ENCODE data around the gene ICA1.

ICA1 gene

DNA sequence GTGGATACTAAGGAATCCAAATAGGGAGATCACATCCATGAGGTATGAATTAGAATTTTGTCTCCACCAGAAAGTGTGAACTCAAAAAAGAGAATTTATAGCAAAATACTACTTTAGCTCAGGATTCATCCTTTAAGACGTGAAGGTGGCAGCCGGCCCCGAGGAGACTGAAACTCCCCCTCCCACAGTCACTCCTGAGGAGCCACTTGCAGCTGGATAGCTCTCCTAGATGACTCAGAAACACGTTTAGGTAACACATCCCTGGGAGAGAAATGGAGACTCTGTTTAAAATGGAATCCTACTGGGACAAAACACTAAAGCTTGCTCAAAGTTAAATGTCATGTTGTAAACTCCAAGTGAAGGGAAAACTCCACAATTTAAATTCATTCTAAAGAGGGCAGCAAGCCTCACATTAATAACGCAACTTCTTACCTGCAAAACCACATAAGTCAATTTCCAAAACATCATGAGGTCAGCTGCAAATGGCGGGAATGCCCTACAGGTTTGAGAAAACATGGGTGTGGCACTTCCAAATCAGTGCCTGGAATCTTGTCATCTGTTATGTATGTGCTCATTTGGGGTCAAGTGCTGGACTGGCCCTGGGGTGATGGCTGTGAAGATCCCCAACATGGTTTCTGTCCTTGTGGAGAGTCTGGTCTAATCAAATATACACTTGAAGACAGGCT, 46.2 kb downstream of the ICA1 start (continued):
- TF ChIP-seq, protein P1, sequence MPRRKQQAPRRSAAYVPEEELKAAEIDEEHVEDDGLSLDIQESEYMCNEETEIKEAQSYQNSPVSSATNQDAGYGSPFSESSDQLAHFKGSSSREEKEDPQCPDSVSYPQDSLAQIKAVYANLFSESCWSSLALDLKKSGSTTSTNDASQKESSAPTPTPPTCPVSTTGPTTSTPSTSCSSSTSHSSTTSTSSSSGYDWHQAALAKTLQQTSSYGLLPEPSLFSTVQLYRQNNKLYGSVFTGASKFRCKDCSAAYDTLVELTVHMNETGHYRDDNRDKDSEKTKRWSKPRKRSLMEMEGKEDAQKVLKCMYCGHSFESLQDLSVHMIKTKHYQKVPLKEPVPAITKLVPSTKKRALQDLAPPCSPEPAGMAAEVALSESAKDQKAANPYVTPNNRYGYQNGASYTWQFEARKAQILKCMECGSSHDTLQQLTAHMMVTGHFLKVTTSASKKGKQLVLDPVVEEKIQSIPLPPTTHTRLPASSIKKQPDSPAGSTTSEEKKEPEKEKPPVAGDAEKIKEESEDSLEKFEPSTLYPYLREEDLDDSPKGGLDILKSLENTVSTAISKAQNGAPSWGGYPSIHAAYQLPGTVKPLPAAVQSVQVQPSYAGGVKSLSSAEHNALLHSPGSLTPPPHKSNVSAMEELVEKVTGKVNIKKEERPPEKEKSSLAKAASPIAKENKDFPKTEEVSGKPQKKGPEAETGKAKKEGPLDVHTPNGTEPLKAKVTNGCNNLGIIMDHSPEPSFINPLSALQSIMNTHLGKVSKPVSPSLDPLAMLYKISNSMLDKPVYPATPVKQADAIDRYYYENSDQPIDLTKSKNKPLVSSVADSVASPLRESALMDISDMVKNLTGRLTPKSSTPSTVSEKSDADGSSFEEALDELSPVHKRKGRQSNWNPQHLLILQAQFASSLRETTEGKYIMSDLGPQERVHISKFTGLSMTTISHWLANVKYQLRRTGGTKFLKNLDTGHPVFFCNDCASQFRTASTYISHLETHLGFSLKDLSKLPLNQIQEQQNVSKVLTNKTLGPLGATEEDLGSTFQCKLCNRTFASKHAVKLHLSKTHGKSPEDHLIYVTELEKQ (tag by site-specific recombination; IDR thresholded peaks at IDR 0.05; ENCODE audit: borderline replicate concordance), result no peak
- TF ChIP-seq ZNF660 (tag by site-specific recombination; IDR thresholded peaks at IDR 0.05), result no peak

DNA sequence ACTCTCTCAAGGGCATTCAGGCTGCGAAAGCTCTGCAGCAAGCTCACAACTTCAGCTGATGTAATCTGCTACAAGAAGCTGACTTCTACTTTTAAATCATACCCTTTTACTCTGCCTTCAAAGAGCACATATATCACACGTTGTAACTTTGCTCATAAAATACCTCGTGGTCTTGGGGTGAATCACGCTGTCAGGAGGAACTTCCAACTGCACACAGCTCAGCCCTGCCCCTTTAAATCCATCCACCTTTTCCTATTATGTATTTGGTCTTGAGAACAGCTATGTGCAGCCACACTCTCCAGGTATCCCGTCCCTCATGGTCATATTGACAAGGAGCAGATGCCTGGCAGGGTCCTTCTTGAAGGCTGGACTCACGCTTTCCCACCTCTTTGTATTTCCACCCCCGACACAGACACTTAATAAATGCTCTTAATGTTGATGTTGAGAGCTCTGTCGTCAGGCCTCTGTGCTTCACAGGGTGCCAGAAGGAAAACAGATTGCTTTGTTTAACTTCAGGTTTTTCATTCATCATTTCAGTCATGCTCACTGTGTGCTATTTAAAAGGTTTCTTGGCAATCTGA, 47.6 kb downstream of the ICA1 start:
- TF ChIP-seq ZFP69B (tag by site-specific recombination; IDR thresholded peaks at IDR 0.05) (0 out of 2 replicates have a peak, but pooled peaks have one; percentile 56), OSR2 (tag by site-specific recombination; IDR thresholded peaks at IDR 0.05) (peak; percentile 55), ZIC2 (tag by site-specific recombination; IDR thresholded peaks at IDR 0.05) (peak; percentile 26), ZBTB48 (tag by site-specific recombination; IDR thresholded peaks at IDR 0.05) (no peak), SP7 (tag by site-specific recombination; IDR thresholded peaks at IDR 0.05) (peak; percentile 50), ZEB2 (tag by site-specific recombination; IDR thresholded peaks at IDR 0.05) (0 out of 2 replicates have a peak, but pooled peaks have one; percentile 7), KLF10 (tag by site-specific recombination; IDR thresholded peaks at IDR 0.05) (no peak), EGR2 (tag by site-specific recombination; IDR thresholded peaks at IDR 0.05; ENCODE audit: low read depth) (no peak), SP2 (tag by site-specific recombination; IDR thresholded peaks at IDR 0.05) (no peak), TRIM28 (IDR thresholded peaks at IDR 0.05; ENCODE audit: borderline replicate concordance, low read length) (0 out of 2 replicates have a peak, but pooled peaks have one; percentile 16), MZF1 (tag by site-specific recombination; IDR thresholded peaks at IDR 0.05; ENCODE audit: borderline replicate concordance) (no peak), ZNF354C (tag by site-specific recombination; IDR thresholded peaks at IDR 0.05; ENCODE audit: borderline replicate concordance, low read depth) (no peak)
- TF ChIP-seq, protein P2, sequence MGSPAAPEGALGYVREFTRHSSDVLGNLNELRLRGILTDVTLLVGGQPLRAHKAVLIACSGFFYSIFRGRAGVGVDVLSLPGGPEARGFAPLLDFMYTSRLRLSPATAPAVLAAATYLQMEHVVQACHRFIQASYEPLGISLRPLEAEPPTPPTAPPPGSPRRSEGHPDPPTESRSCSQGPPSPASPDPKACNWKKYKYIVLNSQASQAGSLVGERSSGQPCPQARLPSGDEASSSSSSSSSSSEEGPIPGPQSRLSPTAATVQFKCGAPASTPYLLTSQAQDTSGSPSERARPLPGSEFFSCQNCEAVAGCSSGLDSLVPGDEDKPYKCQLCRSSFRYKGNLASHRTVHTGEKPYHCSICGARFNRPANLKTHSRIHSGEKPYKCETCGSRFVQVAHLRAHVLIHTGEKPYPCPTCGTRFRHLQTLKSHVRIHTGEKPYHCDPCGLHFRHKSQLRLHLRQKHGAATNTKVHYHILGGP (tag by site-specific recombination; IDR thresholded peaks at IDR 0.05), result 0 out of 2 replicates have a peak, but pooled peaks have one; percentile 25
- no peak overlapping the region for H3K27ac ChIP-seq (ENCODE audit: extremely low read depth, low read depth, low read length)
- no peaks in the 10 kb centered on the region for H3K9me3 ChIP-seq (ENCODE audit: control insufficient read depth, insufficient read depth, low read depth, low read length)
- H3K4me3 ChIP-seq (ENCODE audit: low read depth, low read length), result no peak overlapping the region
- ChIA-PET CTCF (interaction anchor here (0.6 to 3.3 kb wide), 7 partner anchors 20 to 1698 kb away, joined by 3 to 13 read pairs (median 3); no protein-coding TSS in a partner anchor), POLR2A (no interaction called here)
- H3K4me1 ChIP-seq (ENCODE audit: control insufficient read depth, insufficient read depth, low read length), result no peaks in the 10 kb centered on the region
- H3K36me3 ChIP-seq (ENCODE audit: control insufficient read depth in 2 of 2, insufficient read depth in 1 of 2, low read length in 2 of 2), result no peaks in the 10 kb centered on the region

DNA sequence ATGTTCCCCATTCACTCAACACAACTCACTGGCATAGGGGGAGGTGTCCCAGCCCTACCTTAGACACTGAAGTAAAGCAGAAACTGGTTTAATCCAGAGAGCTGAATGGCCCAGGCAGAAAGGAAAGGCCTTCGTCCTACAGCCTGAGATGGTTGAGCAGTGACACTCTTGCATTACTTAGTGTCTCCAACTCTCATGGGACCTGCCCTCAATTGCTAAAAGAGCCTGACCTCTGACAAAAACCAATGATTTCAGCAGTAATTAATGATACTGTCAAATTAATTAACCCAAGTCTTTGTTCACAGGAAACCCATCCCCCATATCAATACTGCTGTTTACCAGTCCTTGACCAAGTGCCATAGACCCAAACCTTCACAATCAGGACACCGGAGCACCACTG, 48.6 kb downstream of the ICA1 start:
- H3K9me3 ChIP-seq (ENCODE audit: control insufficient read depth, insufficient read depth, low read depth, low read length), result no peaks in the 10 kb centered on the region
- no peak overlapping the region for H3K4me3 ChIP-seq (ENCODE audit: low read depth, low read length)
- H3K27ac ChIP-seq (ENCODE audit: extremely low read depth, low read depth, low read length), result no peak overlapping the region
- POLR2A ChIA-PET, result no interaction called here
- CTCF ChIA-PET, result interaction anchor here (0.6 to 1.0 kb wide), 3 partner anchors 21 to 1697 kb away, joined by 3 read pairs; no protein-coding TSS in a partner anchor
- no peaks in the 10 kb centered on the region for H3K4me1 ChIP-seq (ENCODE audit: control insufficient read depth, insufficient read depth, low read length)
- H3K36me3 ChIP-seq (ENCODE audit: control insufficient read depth in 2 of 2, insufficient read depth in 1 of 2, low read length in 2 of 2), result no peaks in the 10 kb centered on the region
- TF ChIP-seq, protein P3, sequence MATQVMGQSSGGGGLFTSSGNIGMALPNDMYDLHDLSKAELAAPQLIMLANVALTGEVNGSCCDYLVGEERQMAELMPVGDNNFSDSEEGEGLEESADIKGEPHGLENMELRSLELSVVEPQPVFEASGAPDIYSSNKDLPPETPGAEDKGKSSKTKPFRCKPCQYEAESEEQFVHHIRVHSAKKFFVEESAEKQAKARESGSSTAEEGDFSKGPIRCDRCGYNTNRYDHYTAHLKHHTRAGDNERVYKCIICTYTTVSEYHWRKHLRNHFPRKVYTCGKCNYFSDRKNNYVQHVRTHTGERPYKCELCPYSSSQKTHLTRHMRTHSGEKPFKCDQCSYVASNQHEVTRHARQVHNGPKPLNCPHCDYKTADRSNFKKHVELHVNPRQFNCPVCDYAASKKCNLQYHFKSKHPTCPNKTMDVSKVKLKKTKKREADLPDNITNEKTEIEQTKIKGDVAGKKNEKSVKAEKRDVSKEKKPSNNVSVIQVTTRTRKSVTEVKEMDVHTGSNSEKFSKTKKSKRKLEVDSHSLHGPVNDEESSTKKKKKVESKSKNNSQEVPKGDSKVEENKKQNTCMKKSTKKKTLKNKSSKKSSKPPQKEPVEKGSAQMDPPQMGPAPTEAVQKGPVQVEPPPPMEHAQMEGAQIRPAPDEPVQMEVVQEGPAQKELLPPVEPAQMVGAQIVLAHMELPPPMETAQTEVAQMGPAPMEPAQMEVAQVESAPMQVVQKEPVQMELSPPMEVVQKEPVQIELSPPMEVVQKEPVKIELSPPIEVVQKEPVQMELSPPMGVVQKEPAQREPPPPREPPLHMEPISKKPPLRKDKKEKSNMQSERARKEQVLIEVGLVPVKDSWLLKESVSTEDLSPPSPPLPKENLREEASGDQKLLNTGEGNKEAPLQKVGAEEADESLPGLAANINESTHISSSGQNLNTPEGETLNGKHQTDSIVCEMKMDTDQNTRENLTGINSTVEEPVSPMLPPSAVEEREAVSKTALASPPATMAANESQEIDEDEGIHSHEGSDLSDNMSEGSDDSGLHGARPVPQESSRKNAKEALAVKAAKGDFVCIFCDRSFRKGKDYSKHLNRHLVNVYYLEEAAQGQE (tag by site-specific recombination; IDR thresholded peaks at IDR 0.05), result no peak
- no peak for TF ChIP-seq ZNF391 (tag by site-specific recombination; IDR thresholded peaks at IDR 0.05; ENCODE audit: borderline replicate concordance, low read depth)
- no peak for TF ChIP-seq ZNF2 (tag by site-specific recombination; IDR thresholded peaks at IDR 0.05)
- no peak for TF ChIP-seq ZFP37 (tag by site-specific recombination; IDR thresholded peaks at IDR 0.05)
- no peak for TF ChIP-seq KLF7 (tag by site-specific recombination; IDR thresholded peaks at IDR 0.05; ENCODE audit: borderline replicate concordance)
- TF ChIP-seq ZNF571 (tag by site-specific recombination; IDR thresholded peaks at IDR 0.05), result no peak
- TF ChIP-seq ZBTB17 (tag by site-specific recombination; IDR thresholded peaks at IDR 0.05), result no peak
- TF ChIP-seq ZNF169 (tag by site-specific recombination; IDR thresholded peaks at IDR 0.05), result no peak
- TF ChIP-seq ZNF555 (tag by site-specific recombination; conservative IDR thresholded peaks at IDR 0.05), result no peak

All from HEK293 (cell line).